Measurements from ENCODE around the gene WNT7A. TPM values are rescaled to one million over a fixed set of nuclear protein-coding genes. Genes with fewer than 3 reads are reported as not detected.

The WNT7A gene
- total RNA-seq, 1 donor from 2014 or later = not detected

- intact Hi-C loops (cut with DNase I) = no loop called here
- DNase-seq (ENCODE audit: low spot score in 2 of 2) = no peak
- TF ChIP-seq CTCF (IDR thresholded peaks at IDR 0.05) = no peak
- Histone ChIP-seq H3K9me3 (no peaks in the 10 kb centered on the region), H3K4me3 (no peak overlapping the region), H3K36me3 (no peaks in the 10 kb centered on the region), H3K27me3 (no peaks in the 10 kb centered on the region), H3K27ac (no peak overlapping the region), H3K4me1 (no peaks in the 10 kb centered on the region)
Observed at GRCh38 chr3:13836658-13837587, 42.9 kb downstream of the WNT7A start.

GRCh38 chr3:13835246-13835645 is 44.6 kb downstream of the WNT7A start:
- H3K36me3 ChIP-seq = no peaks in the 10 kb centered on the region
- intact Hi-C loops (cut with DNase I) = no loop called here
- H3K27ac ChIP-seq = no peak overlapping the region
- no peaks in the 10 kb centered on the region for H3K27me3 ChIP-seq
- no peaks in the 10 kb centered on the region for H3K9me3 ChIP-seq
- TF ChIP-seq CTCF (IDR thresholded peaks at IDR 0.05) = no peak
- no peaks in the 10 kb centered on the region for H3K4me1 ChIP-seq
- DNase-seq (ENCODE audit: low spot score in 2 of 2) = no peak
- no peak overlapping the region for H3K4me3 ChIP-seq

- intact Hi-C loops (cut with DNase I) = no loop called here
- H3K4me3 ChIP-seq = no peak overlapping the region
- DNase-seq (ENCODE audit: low spot score in 2 of 2) = no peak
- H3K27ac ChIP-seq = no peak overlapping the region
- no peaks in the 10 kb centered on the region for H3K4me1 ChIP-seq
- H3K36me3 ChIP-seq = no peaks in the 10 kb centered on the region
- TF ChIP-seq CTCF (IDR thresholded peaks at IDR 0.05) = no peak
- H3K27me3 ChIP-seq = no peaks in the 10 kb centered on the region
- H3K9me3 ChIP-seq = no peaks in the 10 kb centered on the region
Observed at GRCh38 chr3:13834258-13835035, 45.4 kb downstream of the WNT7A start.

DNA sequence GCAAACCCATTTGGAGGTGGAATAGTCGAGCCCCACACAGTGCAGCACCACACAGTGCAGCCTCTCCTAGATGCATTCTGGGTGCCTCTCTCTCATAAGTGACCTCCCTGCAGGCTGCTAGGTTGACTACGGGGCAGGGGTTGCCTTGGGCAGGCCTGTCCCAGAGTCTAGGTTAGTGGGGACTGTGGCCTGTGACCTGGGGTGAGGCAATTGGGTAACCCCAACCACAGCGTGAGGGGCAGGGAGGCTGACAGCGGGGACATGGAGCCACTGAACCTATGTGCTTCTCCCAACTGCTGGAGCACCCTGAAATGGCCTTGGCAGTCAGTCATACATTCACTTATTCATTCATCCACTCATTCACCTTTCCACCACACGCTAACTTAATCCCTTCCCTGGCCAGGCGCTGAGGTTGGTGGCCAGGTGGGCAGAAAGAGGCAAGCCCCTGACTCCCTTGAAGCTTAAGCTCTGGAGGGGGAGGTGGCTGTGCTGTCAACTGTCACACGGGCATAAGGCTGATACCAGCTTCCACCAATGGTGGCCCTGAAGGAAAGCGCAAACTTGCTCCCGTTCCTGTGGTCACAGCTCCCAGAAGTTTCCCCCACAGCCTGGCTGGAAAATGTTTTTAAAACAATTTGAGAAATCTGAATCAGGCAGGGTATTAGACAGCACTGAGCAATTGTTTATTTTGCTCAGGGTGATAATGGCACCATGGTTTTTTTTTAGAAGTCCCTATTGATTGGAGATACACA is 46.2 kb downstream of the WNT7A start:
- no peak for TF ChIP-seq CTCF (IDR thresholded peaks at IDR 0.05)
- no peak overlapping the region for H3K4me3 ChIP-seq
- no peaks in the 10 kb centered on the region for H3K36me3 ChIP-seq
- no peaks in the 10 kb centered on the region for H3K9me3 ChIP-seq
- H3K4me1 ChIP-seq = no peaks in the 10 kb centered on the region
- DNase-seq (ENCODE audit: low spot score in 2 of 2) = no peak
- H3K27me3 ChIP-seq = no peaks in the 10 kb centered on the region
- H3K27ac ChIP-seq = no peak overlapping the region
- intact Hi-C loops (cut with DNase I) = no loop called here

DNA sequence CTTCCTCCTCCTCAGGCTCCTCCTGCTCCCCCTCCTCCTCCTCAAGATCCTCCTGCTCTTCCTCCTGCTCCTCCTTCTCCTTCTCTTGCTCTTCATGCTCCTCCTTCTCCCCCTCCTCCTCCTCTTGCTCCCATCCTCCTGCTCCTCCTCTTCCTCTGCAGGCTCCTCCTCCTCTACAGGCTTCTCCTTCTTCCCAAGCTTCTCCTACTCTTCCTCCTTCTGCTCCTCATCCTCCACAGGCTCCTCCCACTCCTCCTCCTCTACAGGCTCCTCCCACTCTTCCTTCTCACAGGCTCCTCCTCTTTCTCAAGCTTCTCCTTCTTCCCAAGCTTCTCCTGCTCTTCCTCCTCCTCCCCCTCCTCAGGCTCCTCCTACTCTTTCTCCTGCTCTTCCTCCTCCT is 47.7 kb downstream of the WNT7A start:
- Histone ChIP-seq H3K9me3 (no peaks in the 10 kb centered on the region), H3K27me3 (no peaks in the 10 kb centered on the region), H3K27ac (no peak overlapping the region), H3K4me3 (no peak overlapping the region), H3K36me3 (no peaks in the 10 kb centered on the region), H3K4me1 (no peaks in the 10 kb centered on the region)
- TF ChIP-seq CTCF (IDR thresholded peaks at IDR 0.05) = no peak
- DNase-seq (ENCODE audit: low spot score in 2 of 2) = no peak
- intact Hi-C loops (cut with DNase I) = no loop called here
